ENCODE results near the gene HMCN1. TPM values are rescaled to one million over a fixed set of nuclear protein-coding genes. Genes with fewer than 3 reads are reported as not detected.
"Not testable (repeated sequence)": the region's sequence is repeated elsewhere in the genome, so short reads cannot be mapped to it uniquely, and the experiment has no call there.

The HMCN1 gene
- polyA plus RNA-seq, 1 of the 3 experiments (the other 2 are of a cell fraction), result 59.5 TPM

GRCh38 chr1:186183970-186184628, 449.9 kb downstream of the HMCN1 start (continued):
- TF ChIP-seq PBX3 (IDR thresholded peaks at IDR 0.05), result peak; percentile 58
- TF ChIP-seq MAX (IDR thresholded peaks at IDR 0.05; ENCODE audit: low read depth), result no peak
- no peak for TF ChIP-seq IRF3 (IDR thresholded peaks at IDR 0.05; ENCODE audit: low read depth, low read length)
- TF ChIP-seq RAD21 (IDR thresholded peaks at IDR 0.05; ENCODE audit: low read length), result no peak
- no peak for TF ChIP-seq MEF2A (IDR thresholded peaks at IDR 0.05; ENCODE audit: borderline replicate concordance, low read depth)
- no peak for TF ChIP-seq RCOR1 (IDR thresholded peaks at IDR 0.05; ENCODE audit: low read length)
- no peak for TF ChIP-seq GATA2 (CRISPR knock-in tag; IDR thresholded peaks at IDR 0.05)
- TF ChIP-seq MXI1 (IDR thresholded peaks at IDR 0.05; ENCODE audit: low read depth, low read length), result no peak
- no peak for TF ChIP-seq SIN3A (IDR thresholded peaks at IDR 0.05; ENCODE audit: borderline replicate concordance, low read depth, low read length)
- TF ChIP-seq GABPA (IDR thresholded peaks at IDR 0.05; ENCODE audit: low read depth), result no peak
- no peak for TF ChIP-seq REST (IDR thresholded peaks at IDR 0.05; ENCODE audit: low read depth, low read length)
- 0 out of 2 replicates have a peak, but pooled peaks have one; percentile 33 for TF ChIP-seq YY1 (IDR thresholded peaks at IDR 0.05; ENCODE audit: low read depth)
- TF ChIP-seq TCF12 (IDR thresholded peaks at IDR 0.05), result peak; percentile 96
- TF ChIP-seq POLR2AphosphoS5 (IDR thresholded peaks at IDR 0.05; ENCODE audit: low read depth, low read length), result peak; percentile 63; the same call in 1 of the 2 replicates

- CTCF ChIA-PET, result not testable (repeated sequence)
- peak overlapping the region in 1 of 2 experiments; percentile 97; a peak in 3 of 4 replicates for H3K27ac ChIP-seq (ENCODE audit: low read depth in 2 of 2, low read length in 1 of 2)
Measured at GRCh38 chr1:186186251-186186650, 452.1 kb downstream of the HMCN1 start.

More at GRCh38 chr1:186186251-186186650, 452.1 kb downstream of the HMCN1 start:
- H3K4me2 ChIP-seq; H3K79me2 ChIP-seq (ENCODE audit: insufficient read depth); H3K9me3 ChIP-seq; H3K27me3 ChIP-seq (ENCODE audit: insufficient read depth); DNase-seq; H4K20me1 ChIP-seq (ENCODE audit: insufficient read depth); H3K9ac ChIP-seq; POLR2A ChIA-PET; H3K4me3 ChIP-seq (ENCODE audit: low read depth in 2 of 2, low read length in 1 of 2); H3K9me2 ChIP-seq; H3K36me3 ChIP-seq (replicated peaks in 1 of 2; ENCODE audit: control insufficient read depth in 1 of 2, insufficient read depth in 2 of 2, low read length in 1 of 2): not testable (repeated sequence)
- Histone ChIP-seq H2AFZ (ENCODE audit: low read depth) (0 out of 2 replicates have a peak overlapping the region, but pooled peaks have one; percentile 66), H3K4me1 (ENCODE audit: control insufficient read depth in 1 of 2, insufficient read depth in 2 of 2, low read depth in 1 of 2, low read length in 1 of 2) (peaks cover 29 to 38% of the 10 kb centered on the region in 2 experiments; a peak in 3 of 4 replicates), H3F3A (replicated peaks; ENCODE audit: insufficient read depth) (peaks cover 68% of the 10 kb centered on the region)
- WGBS (ENCODE audit: low lambda C conversion rate), result 82% methylated on average over 6 of the region's 6 CpGs
